Measurements from ENCODE around the gene RNLS.

GRCh38 chr10:88289342-88289741 is 293.8 kb downstream of the RNLS start:
- no peak for TF ChIP-seq CTCF (conservative IDR thresholded peaks at IDR 0.05; ENCODE audit: low read length)
- no peak for TF ChIP-seq EZH2phosphoT487 (IDR thresholded peaks at IDR 0.05; ENCODE audit: borderline replicate concordance, low read depth, low read length)

Data from OCI-LY7 (cell line).